HG03565 (cell line): Measurements from ENCODE around the gene LSM3.
A peak's percentile ranks its signal among the peaks of the same experiment; 100 is the strongest.

ENCODE experiments used
- ATAC-seq: cut with Tn5 transposase; IDR thresholded peaks from one replicate; pipeline ENCODE4 v1.9.1; 2021; ENCODE audit warnings: mild to moderate bottlenecking, moderate library complexity; ENCODE audit not compliant: unreplicated experiment

The LSM3 gene

GRCh38 chr3:14156843-14157561 is 21.6 kb upstream of the LSM3 start:
- ATAC-seq: no peak

- no peak for ATAC-seq
Measured at GRCh38 chr3:14157951-14158350, 20.7 kb upstream of the LSM3 start.

GRCh38 chr3:14158370-14158769 is 20.2 kb upstream of the LSM3 start:
- no peak for ATAC-seq

GRCh38 chr3:14159426-14159825 is 19.2 kb upstream of the LSM3 start:
- no peak for ATAC-seq

- no peak for ATAC-seq
Measured at GRCh38 chr3:14161282-14161681, 17.3 kb upstream of the LSM3 start.

- no peak for ATAC-seq
Measured at GRCh38 chr3:14162178-14162577, 16.4 kb upstream of the LSM3 start.

GRCh38 chr3:14166877-14167603 is 11.6 kb upstream of the LSM3 start:
- no peak for ATAC-seq

GRCh38 chr3:14169435-14169834 is 9.2 kb upstream of the LSM3 start:
- no peak for ATAC-seq

- no peak for ATAC-seq
Measured at GRCh38 chr3:14169871-14170270, 8.7 kb upstream of the LSM3 start.

GRCh38 chr3:14170531-14171159 is 8.0 kb upstream of the LSM3 start:
- no peak for ATAC-seq

- no peak for ATAC-seq
Measured at GRCh38 chr3:14172496-14172895, 6.1 kb upstream of the LSM3 start.

GRCh38 chr3:14174483-14174882 is 4.1 kb upstream of the LSM3 start:
- no peak for ATAC-seq

- ATAC-seq: peak; percentile 23
Measured at GRCh38 chr3:14175383-14176037, 3.1 kb upstream of the LSM3 start.

GRCh38 chr3:14177580-14178246 is 904 bp upstream of the LSM3 start:
- ATAC-seq: no peak

- no peak for ATAC-seq
Measured at GRCh38 chr3:14179114-14179465, 473 bp downstream of the LSM3 start.

- no peak for ATAC-seq
Measured at GRCh38 chr3:14179795-14180194, 1.2 kb downstream of the LSM3 start.

- no peak for ATAC-seq
Measured at GRCh38 chr3:14181253-14181652, 2.6 kb downstream of the LSM3 start.

GRCh38 chr3:14183015-14183577 is 4.5 kb downstream of the LSM3 start:
- no peak for ATAC-seq

GRCh38 chr3:14186854-14187458 is 8.3 kb downstream of the LSM3 start:
- ATAC-seq: no peak

GRCh38 chr3:14188041-14188754 is 9.6 kb downstream of the LSM3 start:
- ATAC-seq: no peak
